Mucosa of rectum (tissue), 2 donors: ENCODE measurements around the gene PTPRD.
"Not testable (repeated sequence)": the region's sequence is repeated elsewhere in the genome, so short reads cannot be mapped to it uniquely, and the experiment has no call there.

ENCODE experiments used
- H3K27ac ChIP-seq, 2 donors: one replicate each; pipeline ENCODE4 v1.7.0; 2013; ENCODE audit warnings: inconsistent platforms in 2 of 2, low read depth in 2 of 2, low read length in 2 of 2
- H3K27me3 ChIP-seq, 2 donors: one replicate each; pipeline ENCODE4 v1.7.0; 2013; ENCODE audit warnings: low read length in 2 of 2; ENCODE audit not compliant: control insufficient read depth in 2 of 2, insufficient read depth in 2 of 2
- H3K36me3 ChIP-seq, 2 donors: one replicate each; pipeline ENCODE4 v1.7.0; 2013; ENCODE audit warnings: low read length in 2 of 2; ENCODE audit not compliant: control insufficient read depth in 2 of 2, insufficient read depth in 2 of 2
- H3K4me1 ChIP-seq, 2 donors: one replicate each; pipeline ENCODE4 v1.7.0; 2013; ENCODE audit warnings: low read length in 2 of 2, mild to moderate bottlenecking in 1 of 2; ENCODE audit not compliant: control insufficient read depth in 2 of 2, insufficient read depth in 2 of 2
- H3K4me3 ChIP-seq, 2 donors: one replicate each; pipeline ENCODE4 v1.7.0; 2013; ENCODE audit warnings: low read length in 2 of 2
- H3K9ac ChIP-seq, 2 donors: one replicate each; pipeline ENCODE4 v1.7.0; 2013; ENCODE audit warnings: low read length in 2 of 2, low read depth in 1 of 2, mild to moderate bottlenecking in 1 of 2
- H3K9me3 ChIP-seq, 2 donors: one replicate each; pipeline ENCODE4 v1.7.0; 2013; ENCODE audit warnings: low read length in 2 of 2; ENCODE audit not compliant: control insufficient read depth in 2 of 2
- donor health status: healthy.
- donor health status: Normal muscosa, but diverticular disease.

Gene PTPRD

GRCh38 chr9:10411272-10411671 is 201.5 kb downstream of the PTPRD start:
- H3K4me1 ChIP-seq = no peaks in the 10 kb centered on the region
- no peak overlapping the region for H3K27ac ChIP-seq
- no peak overlapping the region for H3K4me3 ChIP-seq
- H3K27me3 ChIP-seq = no peaks in the 10 kb centered on the region
- no peaks in the 10 kb centered on the region for H3K9me3 ChIP-seq
- H3K9ac ChIP-seq = no peak overlapping the region
- no peaks in the 10 kb centered on the region for H3K36me3 ChIP-seq

GRCh38 chr9:10403283-10403682 is 209.5 kb downstream of the PTPRD start:
- Histone ChIP-seq H3K27ac (no peak overlapping the region), H3K4me1 (no peaks in the 10 kb centered on the region), H3K9ac (no peak overlapping the region), H3K27me3 (no peaks in the 10 kb centered on the region), H3K36me3 (no peaks in the 10 kb centered on the region), H3K9me3 (no peaks in the 10 kb centered on the region), H3K4me3 (no peak overlapping the region)

- Histone ChIP-seq H3K27me3 (no peaks in the 10 kb centered on the region), H3K27ac (no peak overlapping the region), H3K9ac (no peak overlapping the region), H3K36me3 (no peaks in the 10 kb centered on the region), H3K4me1 (no peaks in the 10 kb centered on the region), H3K4me3 (no peak overlapping the region), H3K9me3 (no peaks in the 10 kb centered on the region)
Measured at GRCh38 chr9:10396615-10397014, 216.2 kb downstream of the PTPRD start.

- Histone ChIP-seq H3K4me1 (no peaks in the 10 kb centered on the region), H3K9ac (no peak overlapping the region), H3K27ac (no peak overlapping the region), H3K36me3 (no peaks in the 10 kb centered on the region), H3K9me3 (no peaks in the 10 kb centered on the region), H3K4me3 (no peak overlapping the region), H3K27me3 (no peaks in the 10 kb centered on the region)
Measured at GRCh38 chr9:10387282-10387681, 225.5 kb downstream of the PTPRD start.

GRCh38 chr9:10371824-10372223 is 241.0 kb downstream of the PTPRD start:
- H3K9me3 ChIP-seq = no peaks in the 10 kb centered on the region
- H3K27me3 ChIP-seq = no peaks in the 10 kb centered on the region
- no peak overlapping the region for H3K27ac ChIP-seq
- H3K4me1 ChIP-seq = no peaks in the 10 kb centered on the region
- no peak overlapping the region for H3K4me3 ChIP-seq
- H3K9ac ChIP-seq = no peak overlapping the region
- H3K36me3 ChIP-seq = no peaks in the 10 kb centered on the region

GRCh38 chr9:10366171-10366779 is 246.5 kb downstream of the PTPRD start:
- H3K27me3 ChIP-seq = no peaks in the 10 kb centered on the region
- H3K4me3 ChIP-seq = no peak overlapping the region
- no peaks in the 10 kb centered on the region for H3K9me3 ChIP-seq
- no peak overlapping the region for H3K27ac ChIP-seq
- no peak overlapping the region for H3K9ac ChIP-seq
- no peaks in the 10 kb centered on the region for H3K4me1 ChIP-seq
- no peaks in the 10 kb centered on the region for H3K36me3 ChIP-seq

GRCh38 chr9:10354591-10354990 is 258.2 kb downstream of the PTPRD start:
- H3K9ac ChIP-seq = no peak overlapping the region
- no peaks in the 10 kb centered on the region for H3K9me3 ChIP-seq
- H3K4me1 ChIP-seq = no peaks in the 10 kb centered on the region
- no peak overlapping the region for H3K4me3 ChIP-seq
- no peaks in the 10 kb centered on the region for H3K27me3 ChIP-seq
- no peak overlapping the region for H3K27ac ChIP-seq
- H3K36me3 ChIP-seq = no peaks in the 10 kb centered on the region

- H3K27me3 ChIP-seq, H3K27ac ChIP-seq, H3K9me3 ChIP-seq, H3K9ac ChIP-seq, H3K4me3 ChIP-seq, H3K36me3 ChIP-seq, H3K4me1 ChIP-seq: not testable (repeated sequence)
Measured at GRCh38 chr9:10345621-10346020, 267.2 kb downstream of the PTPRD start.

- no peaks in the 10 kb centered on the region for H3K9me3 ChIP-seq
- H3K27me3 ChIP-seq = no peaks in the 10 kb centered on the region
- no peaks in the 10 kb centered on the region for H3K36me3 ChIP-seq
- H3K4me1 ChIP-seq = no peaks in the 10 kb centered on the region
- H3K9ac ChIP-seq = no peak overlapping the region
- no peak overlapping the region for H3K4me3 ChIP-seq
- no peak overlapping the region for H3K27ac ChIP-seq
Measured at GRCh38 chr9:10341057-10341456, 271.7 kb downstream of the PTPRD start.

- H3K9me3 ChIP-seq = no peaks in the 10 kb centered on the region
- H3K4me3 ChIP-seq = no peak overlapping the region
- no peak overlapping the region for H3K27ac ChIP-seq
Measured at GRCh38 chr9:10339152-10339551, 273.6 kb downstream of the PTPRD start.

GRCh38 chr9:10331157-10331556 is 281.6 kb downstream of the PTPRD start:
- no peaks in the 10 kb centered on the region for H3K9me3 ChIP-seq
- no peaks in the 10 kb centered on the region for H3K4me1 ChIP-seq
- H3K4me3 ChIP-seq = no peak overlapping the region
- no peak overlapping the region for H3K27ac ChIP-seq
- no peaks in the 10 kb centered on the region for H3K27me3 ChIP-seq
- no peak overlapping the region for H3K9ac ChIP-seq
- no peaks in the 10 kb centered on the region for H3K36me3 ChIP-seq

More at GRCh38 chr9:10339152-10339551, 273.6 kb downstream of the PTPRD start:
- Histone ChIP-seq H3K9ac (no peak overlapping the region), H3K36me3 (no peaks in the 10 kb centered on the region), H3K27me3 (no peaks in the 10 kb centered on the region), H3K4me1 (no peaks in the 10 kb centered on the region)
